Vagina (tissue), 2 donors: ENCODE results near the gene LHPP.

ENCODE experiments used
- CTCF ChIP-seq, 3 experiments: fragments of 450-650 bp in 2 of 3; fragments of 200-600 bp in 1 of 3; sonication (generic) in 1 of 3; IDR thresholded peaks; one replicate each; pipeline ENCODE4 v1.5.1; 2017 to 2019; ENCODE audit warnings: antibody characterized with exemption in 3 of 3, mild to moderate bottlenecking in 2 of 3, moderate library complexity in 2 of 3
- POLR2A ChIP-seq, 2 donors: fragments of 450-650 bp; IDR thresholded peaks; one replicate each; pipeline ENCODE4 v1.6.1; 2017; ENCODE audit warnings: antibody characterized with exemption in 2 of 2, mild to moderate bottlenecking in 2 of 2, moderate library complexity in 2 of 2
- POLR2AphosphoS5 ChIP-seq, 2 donors: sonication (generic); formaldehyde crosslinking; IDR thresholded peaks; one replicate each; pipeline ENCODE4 v1.9.0; 2017; ENCODE audit warnings: antibody characterized with exemption in 2 of 2, mild to moderate bottlenecking in 2 of 2, low read depth in 1 of 2; ENCODE audit not compliant: insufficient read depth in 1 of 2

- TF ChIP-seq CTCF (IDR thresholded peaks at IDR 0.05): no peak
- TF ChIP-seq POLR2AphosphoS5 (IDR thresholded peaks at IDR 0.05; ENCODE audit: insufficient read depth in 1 of 2, low read depth in 1 of 2): no peak
- no peak for TF ChIP-seq POLR2A (IDR thresholded peaks at IDR 0.05)
Measured at GRCh38 chr10:124645467-124646095, 184.0 kb downstream of the LHPP start.
